OCI-LY3 (cell line): ENCODE results near the gene BCR.

Experiments
- H2AFZ ChIP-seq: fragments of 200-600, 300-600 bp; shearing (Covaris generic); 2 replicates; pipeline ENCODE4 v1.6.0; 2014; ENCODE audit warnings: antibody characterized with exemption, low read depth, low read length
- H3K27ac ChIP-seq: fragments of 200-600, 300-600 bp; sonication (generic); 2 replicates; pipeline ENCODE4 v1.5.1; 2014; ENCODE audit warnings: mild to moderate bottlenecking, low read length, moderate library complexity, mixed read lengths
- H3K27me3 ChIP-seq: fragments of 200-600, 300-600 bp; sonication (generic); 2 replicates; pipeline ENCODE4 v1.6.1; 2014; ENCODE audit warnings: low read depth, low read length, mixed read lengths
- H3K36me3 ChIP-seq: fragments of 200-600, 300-600 bp; sonication (generic); replicated peaks from 2 replicates; pipeline ENCODE3; 2014; ENCODE audit warnings: low read depth, low read length, mixed read lengths
- H3K4me1 ChIP-seq: fragments of 300-600, 200-600 bp; sonication (generic); 2 replicates; pipeline ENCODE4 v1.6.1; 2014; ENCODE audit warnings: low read length, mixed read lengths
- H3K4me2 ChIP-seq: fragments of 200-600, 300-600 bp; sonication (generic); 2 replicates; pipeline ENCODE4 v1.6.1; 2014; ENCODE audit warnings: low read length, mixed read lengths
- H3K4me3 ChIP-seq: fragments of 300-600, 200-600 bp; sonication (generic); 2 replicates; pipeline ENCODE4 v1.5.1; 2014; ENCODE audit warnings: antibody characterized with exemption, mild to moderate bottlenecking, low read length, moderate library complexity
- H3K79me2 ChIP-seq: fragments of 300-600, 200-600 bp; shearing (Covaris generic); 2 replicates; pipeline ENCODE4 v1.6.1; 2014; ENCODE audit warnings: mild to moderate bottlenecking, low read length, mixed read lengths
- H3K9ac ChIP-seq: fragments of 300-600, 200-600 bp; shearing (Covaris generic); 2 replicates; pipeline ENCODE4 v1.6.0; 2014; ENCODE audit warnings: mild to moderate bottlenecking, low read length, moderate library complexity
- H3K9me3 ChIP-seq: fragments of 200-600, 300-600 bp; shearing (Covaris generic); 2 replicates; pipeline ENCODE4 v1.6.1; 2014; ENCODE audit warnings: low read length, mixed read lengths; ENCODE audit not compliant: insufficient read depth
- H4K20me1 ChIP-seq: fragments of 200-600, 300-600 bp; sonication (generic); 2 replicates; pipeline ENCODE4 v1.6.1; 2016; ENCODE audit warnings: low read length, mixed read lengths; ENCODE audit not compliant: insufficient read depth
- EZH2phosphoT487 ChIP-seq: fragments of 200-600 bp; shearing (Covaris generic); IDR thresholded peaks from 2 replicates; pipeline ENCODE4 v1.6.1; 2018; ENCODE audit warnings: antibody characterized with exemption, mixed run types, low read depth
- TF ChIP-seq, protein P1 (sequence below): fragments of 200-600, 300-600 bp; sonication (generic); IDR thresholded peaks from 2 replicates; pipeline ENCODE4 v1.5.1; 2014; ENCODE audit warnings: antibody characterized with exemption, low read length, low read depth

Gene BCR

DNA sequence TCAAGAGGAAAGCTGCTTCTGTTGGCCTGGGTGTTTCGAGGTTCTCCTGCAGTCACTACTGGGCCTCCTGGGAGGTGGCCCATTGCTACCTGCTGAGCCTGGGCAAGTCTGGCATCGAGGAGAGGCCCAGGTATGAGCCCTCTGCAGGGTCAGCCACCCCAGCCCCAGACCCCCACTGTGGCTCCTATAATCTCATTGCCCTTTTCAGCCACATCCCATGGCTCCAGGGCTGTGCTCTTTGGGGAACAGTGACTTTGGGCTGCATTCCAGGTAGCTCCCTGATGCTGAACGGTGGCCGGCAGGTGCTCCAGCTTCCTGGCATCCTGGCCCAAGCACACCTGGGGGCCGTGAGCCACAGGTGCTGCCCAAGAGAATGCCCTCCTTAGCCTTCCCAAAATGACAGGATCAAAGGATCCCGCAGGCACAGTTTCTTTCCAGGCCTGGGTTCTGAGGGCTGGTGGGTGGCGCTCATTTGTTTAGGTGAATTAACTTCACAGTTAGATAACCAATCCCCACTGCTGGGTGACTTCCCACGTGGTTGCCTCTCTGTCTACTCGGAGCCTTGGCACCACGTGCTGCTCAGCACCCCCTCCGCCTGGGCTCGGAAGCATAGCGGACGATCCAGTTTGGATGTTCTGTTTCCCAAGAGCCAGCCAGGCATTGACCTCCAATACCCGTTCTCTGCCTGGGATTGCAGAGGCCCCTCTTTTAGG lies 97.4 kb downstream of the BCR start:
- Histone ChIP-seq H3K4me3 (no peak overlapping the region), H3K36me3 (no peaks in the 10 kb centered on the region), H3K9ac (no peak overlapping the region), H2AFZ (no peak overlapping the region), H3K79me2 (no peaks in the 10 kb centered on the region), H4K20me1 (no peaks in the 10 kb centered on the region), H3K4me1 (peaks cover 4% of the 10 kb centered on the region; the same call in 1 of the 2 replicates), H3K4me2 (no peak overlapping the region), H3K9me3 (no peaks in the 10 kb centered on the region), H3K27ac (no peak overlapping the region), H3K27me3 (no peaks in the 10 kb centered on the region)
- no peak for TF ChIP-seq EZH2phosphoT487
- TF ChIP-seq, protein P1, sequence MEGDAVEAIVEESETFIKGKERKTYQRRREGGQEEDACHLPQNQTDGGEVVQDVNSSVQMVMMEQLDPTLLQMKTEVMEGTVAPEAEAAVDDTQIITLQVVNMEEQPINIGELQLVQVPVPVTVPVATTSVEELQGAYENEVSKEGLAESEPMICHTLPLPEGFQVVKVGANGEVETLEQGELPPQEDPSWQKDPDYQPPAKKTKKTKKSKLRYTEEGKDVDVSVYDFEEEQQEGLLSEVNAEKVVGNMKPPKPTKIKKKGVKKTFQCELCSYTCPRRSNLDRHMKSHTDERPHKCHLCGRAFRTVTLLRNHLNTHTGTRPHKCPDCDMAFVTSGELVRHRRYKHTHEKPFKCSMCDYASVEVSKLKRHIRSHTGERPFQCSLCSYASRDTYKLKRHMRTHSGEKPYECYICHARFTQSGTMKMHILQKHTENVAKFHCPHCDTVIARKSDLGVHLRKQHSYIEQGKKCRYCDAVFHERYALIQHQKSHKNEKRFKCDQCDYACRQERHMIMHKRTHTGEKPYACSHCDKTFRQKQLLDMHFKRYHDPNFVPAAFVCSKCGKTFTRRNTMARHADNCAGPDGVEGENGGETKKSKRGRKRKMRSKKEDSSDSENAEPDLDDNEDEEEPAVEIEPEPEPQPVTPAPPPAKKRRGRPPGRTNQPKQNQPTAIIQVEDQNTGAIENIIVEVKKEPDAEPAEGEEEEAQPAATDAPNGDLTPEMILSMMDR: no peak

DNA sequence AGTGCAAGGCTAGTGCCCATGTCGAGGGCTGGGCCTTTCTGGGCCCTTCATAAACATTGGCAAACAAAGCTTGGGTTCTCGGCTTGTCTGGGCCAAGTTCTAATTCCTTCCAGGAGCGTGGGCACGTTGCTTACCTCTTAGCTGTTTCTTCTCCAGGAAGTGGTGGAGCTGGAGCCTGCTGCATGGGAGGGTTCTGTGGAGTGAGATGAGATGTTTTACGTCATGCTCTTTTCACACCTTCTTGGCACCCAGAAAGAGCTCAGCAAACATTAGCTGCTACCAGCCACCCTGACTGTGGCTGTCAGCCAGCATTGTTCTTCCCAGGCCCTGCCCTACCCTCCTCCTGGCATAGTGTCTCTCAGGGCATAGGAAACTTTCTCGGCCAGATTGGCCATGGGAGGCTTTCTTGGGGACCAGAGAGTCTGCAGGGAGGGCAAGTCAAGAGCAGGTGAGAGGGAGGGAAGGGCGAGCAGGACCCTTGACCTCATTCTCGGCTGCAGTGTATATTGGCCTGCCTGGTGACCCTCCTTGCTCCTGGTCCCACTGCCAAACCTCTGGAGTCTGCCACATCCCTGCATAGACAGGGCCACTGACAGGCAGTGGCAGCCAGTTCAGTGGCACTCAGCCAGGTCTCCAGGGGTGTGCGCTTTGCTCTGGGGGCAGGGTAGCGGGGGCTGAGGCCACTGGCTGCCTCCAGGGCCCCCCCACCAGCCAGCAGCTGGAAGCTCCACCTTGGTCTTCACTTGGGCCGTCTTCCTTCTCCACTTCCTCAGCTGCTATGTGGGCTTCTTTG lies 98.8 kb downstream of the BCR start:
- no peaks in the 10 kb centered on the region for H3K9me3 ChIP-seq
- H3K27ac ChIP-seq: no peak overlapping the region
- no peak for TF ChIP-seq EZH2phosphoT487
- TF ChIP-seq, protein P1: no peak
- H4K20me1 ChIP-seq: no peaks in the 10 kb centered on the region
- H3K79me2 ChIP-seq: no peaks in the 10 kb centered on the region
- H3K9ac ChIP-seq: no peak overlapping the region
- no peak overlapping the region for H3K4me3 ChIP-seq
- H3K4me2 ChIP-seq: no peak overlapping the region
- no peaks in the 10 kb centered on the region for H3K27me3 ChIP-seq
- no peak overlapping the region for H2AFZ ChIP-seq
- H3K4me1 ChIP-seq: peaks cover 4% of the 10 kb centered on the region; the same call in 1 of the 2 replicates
- no peaks in the 10 kb centered on the region for H3K36me3 ChIP-seq

DNA sequence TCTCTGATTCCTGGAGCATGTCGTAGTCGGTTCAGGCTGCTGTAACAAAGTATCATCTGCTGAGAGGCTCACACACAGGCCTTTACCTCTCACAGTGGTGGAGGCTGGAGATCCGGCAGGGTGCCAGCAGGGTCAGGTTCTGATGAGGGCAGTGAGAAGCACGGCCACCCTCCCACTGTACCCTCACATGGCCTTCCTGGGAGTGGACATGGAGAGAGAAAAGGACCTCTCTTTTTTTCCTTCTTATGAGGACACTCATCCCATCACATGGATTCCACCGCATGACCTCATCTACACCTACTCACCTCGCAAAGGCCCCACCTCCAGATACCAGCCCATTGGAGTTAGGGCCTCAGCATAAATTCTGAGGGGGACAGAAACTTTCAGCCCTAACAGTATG lies 99.5 kb downstream of the BCR start:
- H3K9ac ChIP-seq: no peak overlapping the region
- H3K4me2 ChIP-seq: no peak overlapping the region
- no peaks in the 10 kb centered on the region for H3K36me3 ChIP-seq
- no peak overlapping the region for H3K4me3 ChIP-seq
- no peaks in the 10 kb centered on the region for H4K20me1 ChIP-seq
- H3K9me3 ChIP-seq: no peaks in the 10 kb centered on the region
- peaks cover 4% of the 10 kb centered on the region; the same call in 1 of the 2 replicates for H3K4me1 ChIP-seq
- no peak overlapping the region for H3K27ac ChIP-seq
- no peaks in the 10 kb centered on the region for H3K27me3 ChIP-seq
- no peak for TF ChIP-seq EZH2phosphoT487
- TF ChIP-seq, protein P1: no peak
- no peak overlapping the region for H2AFZ ChIP-seq
- H3K79me2 ChIP-seq: no peaks in the 10 kb centered on the region

DNA sequence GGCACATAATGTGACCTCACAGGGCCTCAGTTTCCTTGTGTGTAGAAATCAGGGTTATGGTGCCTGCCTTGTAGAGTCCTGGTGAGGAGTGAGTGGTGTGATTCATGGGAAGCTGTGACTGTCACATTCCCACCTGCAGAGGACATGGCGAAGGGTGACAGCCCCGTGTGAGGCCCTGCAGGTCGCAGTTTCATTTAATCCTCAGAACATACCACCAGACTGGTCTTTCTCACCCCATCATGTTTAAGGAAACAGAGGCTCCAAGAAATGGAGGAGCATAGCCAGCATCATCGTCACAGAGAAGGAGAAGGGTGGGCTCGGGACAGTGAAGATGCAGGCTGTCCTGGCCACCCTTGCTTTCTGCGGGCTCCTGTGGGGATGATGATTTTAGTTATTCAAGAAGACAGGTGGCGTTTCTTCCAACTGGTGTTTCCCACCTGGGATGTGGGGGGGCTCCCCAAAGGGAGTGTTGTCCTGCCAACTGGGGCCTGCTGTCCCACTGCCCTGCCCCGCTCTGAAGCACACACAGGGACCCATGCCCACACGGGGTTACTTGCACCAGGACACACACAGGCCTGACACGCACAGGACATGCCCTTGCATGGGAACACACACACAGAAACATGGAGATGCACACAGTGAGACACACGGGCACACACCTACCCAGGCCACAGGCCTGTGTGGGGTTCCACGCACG lies 100.2 kb downstream of the BCR start:
- no peak overlapping the region for H3K9ac ChIP-seq
- TF ChIP-seq, protein P1: no peak
- TF ChIP-seq EZH2phosphoT487: no peak
- no peaks in the 10 kb centered on the region for H3K36me3 ChIP-seq
- no peaks in the 10 kb centered on the region for H3K79me2 ChIP-seq
- H3K4me2 ChIP-seq: no peak overlapping the region
- H3K4me3 ChIP-seq: no peak overlapping the region
- H2AFZ ChIP-seq: no peak overlapping the region
- H3K9me3 ChIP-seq: no peaks in the 10 kb centered on the region
- H3K27ac ChIP-seq: no peak overlapping the region
- H3K4me1 ChIP-seq: peaks cover 4% of the 10 kb centered on the region; the same call in 1 of the 2 replicates
- H3K27me3 ChIP-seq: no peaks in the 10 kb centered on the region
- no peaks in the 10 kb centered on the region for H4K20me1 ChIP-seq
